Left ventricle myocardium inferior (tissue), 1 donor: Measurements from ENCODE around the gene MAT1A. TPM values are rescaled to one million over a fixed set of nuclear protein-coding genes. Genes with fewer than 3 reads are reported as not detected.
"Not testable (repeated sequence)": the region's sequence is repeated elsewhere in the genome, so short reads cannot be mapped to it uniquely, and the experiment has no call there.

Source experiments
- DNase-seq: peaks from one replicate; pipeline ENCODE4 v3.0.0-alpha.2; 2020
- H3K27ac ChIP-seq: fragments of 200-600 bp; replicated peaks from 2 replicates; pipeline ENCODE4 v1.8.0; 2021
- H3K27me3 ChIP-seq: fragments of 200-600 bp; 2 replicates; pipeline ENCODE4 v1.8.0; 2021; ENCODE audit warnings: low read depth
- H3K36me3 ChIP-seq: fragments of 200-600 bp; 2 replicates; pipeline ENCODE4 v1.8.0; 2021
- H3K4me1 ChIP-seq: fragments of 200-600 bp; 2 replicates; pipeline ENCODE4 v1.8.0; 2021
- H3K4me3 ChIP-seq: fragments of 200-600 bp; 2 replicates; pipeline ENCODE4 v1.8.0; 2021; ENCODE audit warnings: mild to moderate bottlenecking, moderate library complexity
- H3K9me3 ChIP-seq: fragments of 200-600 bp; replicated peaks from 2 replicates; pipeline ENCODE4 v1.8.0; 2021
- CTCF ChIP-seq: fragments of 200-600 bp; IDR thresholded peaks from 2 replicates; pipeline ENCODE4 v1.8.0; 2021; ENCODE audit warnings: antibody characterized with exemption, mild to moderate bottlenecking, borderline replicate concordance
- intact Hi-C: fragments of 100-400 bp; cut with micrococcal nuclease; formaldehyde crosslinking; loops from one replicate; pipeline ENCODE4 v1.11.0; 2022
- total RNA-seq: library from RNA; stranded (reverse); fragmentation: NEBNext Ultra II Directional; extraction: Animal tissue kit (Norgen Biotek cat#: 25700); gene quantifications from one replicate; pipeline ENCODE4 v1.2.1, GENCODE V29; 2021
- donor health status: DM: no; HTN: yes; CAD: no; lungs with severe emphysema.

The MAT1A gene
- total RNA-seq, 1 donor from 2014 or later, result not detected

- intact Hi-C loops, result no loop called here
- Histone ChIP-seq H3K36me3 (no peaks in the 10 kb centered on the region), H3K4me3 (no peak overlapping the region), H3K9me3 (peaks cover 6% of the 10 kb centered on the region), H3K4me1 (no peaks in the 10 kb centered on the region), H3K27ac (no peak overlapping the region), H3K27me3 (peaks cover 13% of the 10 kb centered on the region)
- DNase-seq, result no peak
- TF ChIP-seq CTCF, result no peak
These were observed 30.0 kb downstream of the MAT1A start for GRCh38 chr10:80259405-80259871.

- H3K4me3 ChIP-seq, H3K27ac ChIP-seq, DNase-seq, H3K4me1 ChIP-seq, H3K36me3 ChIP-seq, H3K9me3 ChIP-seq, intact Hi-C loops: not testable (repeated sequence)
- H3K27me3 ChIP-seq, result peaks cover 13% of the 10 kb centered on the region
- TF ChIP-seq CTCF, result peak; percentile 34
These were observed 32.7 kb downstream of the MAT1A start for GRCh38 chr10:80256798-80257197.

- H3K4me1 ChIP-seq, intact Hi-C loops, H3K4me3 ChIP-seq, H3K9me3 ChIP-seq, H3K36me3 ChIP-seq, H3K27ac ChIP-seq, DNase-seq, H3K27me3 ChIP-seq: not testable (repeated sequence)
These were observed 34.7 kb downstream of the MAT1A start for GRCh38 chr10:80254726-80255125.

GRCh38 chr10:80253963-80254271 lies 35.5 kb downstream of the MAT1A start:
- intact Hi-C loops, H3K36me3 ChIP-seq, H3K9me3 ChIP-seq, H3K4me3 ChIP-seq, H3K4me1 ChIP-seq, H3K27me3 ChIP-seq, DNase-seq, H3K27ac ChIP-seq: not testable (repeated sequence)

GRCh38 chr10:80253266-80253962 lies 36.0 kb downstream of the MAT1A start:
- no peak for TF ChIP-seq CTCF
- no peaks in the 10 kb centered on the region for H3K9me3 ChIP-seq
- no peaks in the 10 kb centered on the region for H3K36me3 ChIP-seq
- no peak for DNase-seq
- intact Hi-C loops, result no loop called here
- H3K4me1 ChIP-seq, result no peaks in the 10 kb centered on the region
- no peak overlapping the region for H3K4me3 ChIP-seq
- no peak overlapping the region for H3K27ac ChIP-seq
- H3K27me3 ChIP-seq, result no peaks in the 10 kb centered on the region

- Histone ChIP-seq H3K27ac (no peak overlapping the region), H3K9me3 (no peaks in the 10 kb centered on the region), H3K27me3 (no peaks in the 10 kb centered on the region), H3K4me1 (no peaks in the 10 kb centered on the region), H3K4me3 (no peak overlapping the region), H3K36me3 (no peaks in the 10 kb centered on the region)
- no peak for TF ChIP-seq CTCF
- no peak for DNase-seq
- intact Hi-C loops, result no loop called here
These were observed 37.1 kb downstream of the MAT1A start for GRCh38 chr10:80252296-80252887.

GRCh38 chr10:80251703-80252280 lies 37.7 kb downstream of the MAT1A start:
- H3K4me3 ChIP-seq, H3K27ac ChIP-seq, DNase-seq, H3K9me3 ChIP-seq, H3K27me3 ChIP-seq, H3K4me1 ChIP-seq, intact Hi-C loops, H3K36me3 ChIP-seq: not testable (repeated sequence)

GRCh38 chr10:80250399-80250798 lies 39.1 kb downstream of the MAT1A start:
- H3K4me3 ChIP-seq, H3K9me3 ChIP-seq, intact Hi-C loops, H3K4me1 ChIP-seq, H3K27me3 ChIP-seq, DNase-seq, H3K36me3 ChIP-seq, H3K27ac ChIP-seq: not testable (repeated sequence)

- H3K27ac ChIP-seq, H3K36me3 ChIP-seq, DNase-seq, intact Hi-C loops, H3K9me3 ChIP-seq, H3K4me3 ChIP-seq, H3K4me1 ChIP-seq, H3K27me3 ChIP-seq: not testable (repeated sequence)
These were observed 39.6 kb downstream of the MAT1A start for GRCh38 chr10:80249906-80250305.

GRCh38 chr10:80247611-80248010 lies 41.8 kb downstream of the MAT1A start:
- H3K4me1 ChIP-seq, intact Hi-C loops, H3K36me3 ChIP-seq, H3K27ac ChIP-seq, H3K4me3 ChIP-seq, H3K27me3 ChIP-seq, DNase-seq, H3K9me3 ChIP-seq: not testable (repeated sequence)
